Right lobe of liver (tissue), 4 donors: ENCODE results near the gene SPATA21.

Experiments
- CTCF ChIP-seq, 4 donors: fragments of 200-600 bp in 3 of 4; fragments of 450-650 bp in 1 of 4; IDR thresholded peaks; one replicate each; pipeline versions ENCODE4 v1.5.1 to v1.8.0; 2016 to 2022; ENCODE audit warnings: antibody characterized with exemption in 4 of 4, mild to moderate bottlenecking in 2 of 4
- POLR2A ChIP-seq: fragments of 450-650 bp; IDR thresholded peaks from one replicate; pipeline ENCODE4 v1.6.1; 2017; ENCODE audit warnings: antibody characterized with exemption, mild to moderate bottlenecking
- donor health status: DM: no; HTN: no; CAD: no.
- donor health status: DM: no; HTN: no; CAD: no.
- donor health status: DM: no; HTN: yes; CAD: no.

GRCh38 chr1:16421201-16421600 is 16.0 kb downstream of the SPATA21 start:
- TF ChIP-seq CTCF (IDR thresholded peaks at IDR 0.05) (no peak), POLR2A (no peak)
